Measurements from ENCODE around the gene FKBP5. TPM values are rescaled to one million over a fixed set of nuclear protein-coding genes. Genes with fewer than 3 reads are reported as not detected.

FKBP5 gene
- total RNA-seq, 1 donor from 2014 or later: 246 TPM

DNA sequence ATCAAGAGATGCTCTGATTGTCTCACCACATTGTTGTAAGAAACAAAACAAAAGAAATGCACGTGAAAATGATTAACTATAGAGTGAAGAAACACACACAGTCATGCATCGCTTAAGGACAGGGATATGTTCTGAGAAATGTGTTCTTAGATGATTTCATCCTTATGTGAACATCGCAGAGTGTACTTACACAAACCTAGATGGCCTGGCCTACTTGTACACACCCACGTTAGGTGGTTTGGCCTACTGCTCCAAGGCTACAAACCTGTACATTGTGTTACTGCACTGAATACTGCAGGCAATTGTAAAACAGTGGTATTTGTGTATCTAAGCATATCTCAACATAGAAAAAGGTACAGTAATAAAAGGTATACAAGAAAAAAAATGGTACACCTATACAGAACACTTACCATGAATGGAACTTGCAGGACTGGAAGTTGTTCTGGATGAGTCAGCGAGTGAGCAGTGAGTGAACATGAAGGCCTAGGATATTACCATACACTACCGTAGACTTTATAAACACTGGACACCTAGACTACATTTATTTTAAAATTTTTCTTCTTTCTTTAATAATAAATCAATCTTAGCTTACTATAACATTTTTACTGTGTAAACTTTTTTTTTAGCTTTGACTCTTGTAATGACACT lies 48.6 kb downstream of the FKBP5 start:
- Histone ChIP-seq H3K4me1 (peaks cover 14% of the 10 kb centered on the region), H3K36me3 (peaks cover 0 to 79% of the 10 kb centered on the region in 2 donors), H3K27ac (no peak overlapping the region), H3K9me3 (no peaks in the 10 kb centered on the region), H3K4me3 (no peak overlapping the region), H3K27me3 (no peaks in the 10 kb centered on the region)
- DNase-seq (ENCODE audit: extremely low spot score in 2 of 2): no peak
- TF ChIP-seq, protein P1, sequence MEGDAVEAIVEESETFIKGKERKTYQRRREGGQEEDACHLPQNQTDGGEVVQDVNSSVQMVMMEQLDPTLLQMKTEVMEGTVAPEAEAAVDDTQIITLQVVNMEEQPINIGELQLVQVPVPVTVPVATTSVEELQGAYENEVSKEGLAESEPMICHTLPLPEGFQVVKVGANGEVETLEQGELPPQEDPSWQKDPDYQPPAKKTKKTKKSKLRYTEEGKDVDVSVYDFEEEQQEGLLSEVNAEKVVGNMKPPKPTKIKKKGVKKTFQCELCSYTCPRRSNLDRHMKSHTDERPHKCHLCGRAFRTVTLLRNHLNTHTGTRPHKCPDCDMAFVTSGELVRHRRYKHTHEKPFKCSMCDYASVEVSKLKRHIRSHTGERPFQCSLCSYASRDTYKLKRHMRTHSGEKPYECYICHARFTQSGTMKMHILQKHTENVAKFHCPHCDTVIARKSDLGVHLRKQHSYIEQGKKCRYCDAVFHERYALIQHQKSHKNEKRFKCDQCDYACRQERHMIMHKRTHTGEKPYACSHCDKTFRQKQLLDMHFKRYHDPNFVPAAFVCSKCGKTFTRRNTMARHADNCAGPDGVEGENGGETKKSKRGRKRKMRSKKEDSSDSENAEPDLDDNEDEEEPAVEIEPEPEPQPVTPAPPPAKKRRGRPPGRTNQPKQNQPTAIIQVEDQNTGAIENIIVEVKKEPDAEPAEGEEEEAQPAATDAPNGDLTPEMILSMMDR (IDR thresholded peaks at IDR 0.05): no peak
- TF ChIP-seq POLR2A (IDR thresholded peaks at IDR 0.05): no peak
- TF ChIP-seq POLR2AphosphoS5 (IDR thresholded peaks at IDR 0.05; ENCODE audit: insufficient read depth in 1 of 2, low read depth in 1 of 2): no peak
- intact Hi-C loops (cut with DNase I): no loop called here

DNA sequence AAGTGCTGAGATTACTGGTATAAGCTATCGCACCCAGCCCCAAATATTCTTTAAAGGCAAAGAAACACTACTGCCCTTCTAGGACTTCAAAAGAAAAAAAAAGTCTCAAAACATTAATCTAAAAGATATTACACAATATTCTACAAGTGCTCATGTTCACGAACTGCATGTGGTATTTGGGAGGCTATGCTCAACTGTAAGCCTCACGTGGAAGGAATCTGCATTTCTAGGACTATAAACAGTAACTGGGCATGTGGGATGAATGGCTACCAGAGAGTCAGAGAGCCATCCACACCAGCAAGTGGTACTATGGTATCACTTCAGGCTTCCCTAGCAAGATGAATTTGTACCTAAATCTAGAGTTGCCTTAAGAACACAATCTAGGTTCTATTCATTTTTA lies 50.0 kb downstream of the FKBP5 start:
- H3K36me3 ChIP-seq: peaks cover 0 to 82% of the 10 kb centered on the region in 2 donors
- H3K27me3 ChIP-seq: no peaks in the 10 kb centered on the region
- intact Hi-C loops (cut with DNase I): loop anchor here (10.0 kb wide), 1 partner anchor 46 kb away; the partner anchor contains the start of gene FKBP5
- TF ChIP-seq POLR2AphosphoS5 (IDR thresholded peaks at IDR 0.05; ENCODE audit: insufficient read depth in 1 of 2, low read depth in 1 of 2) (no peak), POLR2A (IDR thresholded peaks at IDR 0.05) (no peak)
- TF ChIP-seq, protein P1 (IDR thresholded peaks at IDR 0.05): no peak
- H3K4me3 ChIP-seq: no peak overlapping the region
- H3K27ac ChIP-seq: no peak overlapping the region
- peaks cover 24% of the 10 kb centered on the region for H3K4me1 ChIP-seq
- DNase-seq (ENCODE audit: extremely low spot score in 2 of 2): no peak
- H3K9me3 ChIP-seq: no peaks in the 10 kb centered on the region

DNA sequence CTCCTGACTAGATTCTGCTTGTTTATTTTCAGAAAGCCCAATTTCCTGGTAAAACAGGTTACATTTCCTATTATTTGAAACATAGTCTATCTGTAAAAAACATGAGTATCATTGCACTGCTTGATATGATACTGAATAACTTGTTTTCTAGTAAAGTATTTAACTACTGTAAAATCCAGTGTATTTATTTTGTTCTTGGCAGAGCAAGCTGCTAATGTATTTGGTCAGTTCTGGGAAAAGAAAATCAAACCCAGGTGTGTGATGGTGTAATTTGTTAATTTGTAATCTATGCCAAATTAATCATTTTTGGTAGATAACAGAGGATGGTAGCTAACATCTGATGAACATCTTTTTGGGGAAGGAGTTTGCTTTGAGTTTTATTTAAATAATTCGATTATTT lies 50.8 kb downstream of the FKBP5 start:
- no peaks in the 10 kb centered on the region for H3K27me3 ChIP-seq
- TF ChIP-seq POLR2A (IDR thresholded peaks at IDR 0.05): no peak
- peaks cover 0 to 83% of the 10 kb centered on the region in 2 donors for H3K36me3 ChIP-seq
- H3K27ac ChIP-seq: no peak overlapping the region
- H3K9me3 ChIP-seq: no peaks in the 10 kb centered on the region
- intact Hi-C loops (cut with DNase I): loop anchor here (10.0 kb wide), 1 partner anchor 47 kb away; the partner anchor contains the start of gene FKBP5
- no peak overlapping the region for H3K4me3 ChIP-seq
- DNase-seq (ENCODE audit: extremely low spot score in 2 of 2): no peak
- H3K4me1 ChIP-seq: peaks cover 24% of the 10 kb centered on the region

DNA sequence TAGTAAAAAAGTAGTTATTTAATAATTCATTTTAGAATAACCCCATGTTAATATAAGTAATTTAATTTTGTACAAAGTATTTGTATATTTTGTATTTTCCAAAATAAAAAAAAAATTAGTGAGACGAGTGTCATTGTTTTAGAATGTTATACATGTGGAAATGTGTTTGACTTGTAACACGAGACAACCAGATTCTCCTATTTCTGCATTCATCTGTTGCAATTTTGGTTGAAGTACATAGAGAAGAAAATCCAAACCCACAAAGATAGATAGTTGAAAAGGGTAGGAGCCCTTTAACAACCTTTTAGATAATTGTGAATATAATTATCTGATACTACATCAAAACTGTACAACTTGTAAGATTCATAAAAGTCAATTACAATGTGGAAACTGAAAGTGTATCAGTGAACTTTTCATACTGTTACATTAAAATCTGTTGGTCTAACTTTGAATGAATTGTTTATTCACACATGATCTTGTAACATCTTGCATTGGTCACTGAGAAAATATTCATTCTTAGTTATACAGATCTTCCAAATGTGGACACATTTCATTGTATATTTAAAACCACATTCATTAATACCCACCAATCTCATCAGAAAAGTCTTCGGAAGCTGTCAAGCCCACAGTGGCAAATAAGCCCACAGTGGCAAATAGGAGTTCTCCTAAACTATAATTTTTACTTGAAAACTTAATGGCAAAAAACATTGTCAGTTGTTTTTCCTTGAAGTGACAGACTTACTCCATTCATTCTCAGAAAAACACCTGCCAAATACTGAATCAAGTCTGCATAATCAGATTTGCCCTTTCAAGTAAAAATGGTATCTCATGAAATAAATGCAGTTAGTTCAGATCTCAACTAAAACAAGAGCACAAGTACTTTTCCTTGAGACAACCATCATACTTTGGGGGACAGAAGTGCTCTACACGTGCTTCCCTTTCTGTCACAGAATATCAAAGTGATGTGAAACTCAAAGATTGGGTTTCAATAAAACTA lies 52.8 kb downstream of the FKBP5 start:
- peaks cover 0 to 82% of the 10 kb centered on the region in 2 donors for H3K36me3 ChIP-seq
- intact Hi-C loops (cut with DNase I): loop anchor here (10.0 kb wide), 1 partner anchor 49 kb away; the partner anchor contains the start of gene FKBP5
- H3K9me3 ChIP-seq: no peaks in the 10 kb centered on the region

DNA sequence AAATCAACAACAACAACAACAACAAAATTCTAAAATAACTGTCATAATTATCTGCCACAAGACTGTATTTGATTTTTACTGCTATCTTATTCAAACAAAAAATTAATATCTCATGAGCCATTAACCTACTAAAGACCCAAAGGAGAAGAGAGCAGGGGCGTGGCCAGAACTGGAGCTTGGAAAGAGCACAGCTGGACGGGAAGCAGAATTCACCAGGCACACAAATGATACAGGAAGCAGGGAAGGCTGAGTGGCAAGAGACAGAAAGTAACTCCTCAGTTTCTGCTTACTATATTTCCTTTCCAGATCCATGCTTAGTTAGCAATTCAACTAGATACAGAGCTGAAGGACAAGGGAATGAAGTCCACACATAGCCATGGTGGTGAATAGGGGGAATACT lies 54.4 kb downstream of the FKBP5 start:
- DNase-seq (ENCODE audit: extremely low spot score in 2 of 2): no peak
- intact Hi-C loops (cut with DNase I): loop anchor here (10.0 kb wide), 1 partner anchor 50 kb away; the partner anchor contains the start of gene FKBP5
- Histone ChIP-seq H3K36me3 (peaks cover 0 to 81% of the 10 kb centered on the region in 2 donors), H3K27ac (peak overlapping the region; percentile 21), H3K4me3 (no peak overlapping the region), H3K9me3 (no peaks in the 10 kb centered on the region), H3K4me1 (peaks cover 10% of the 10 kb centered on the region), H3K27me3 (no peaks in the 10 kb centered on the region)
- TF ChIP-seq POLR2AphosphoS5 (IDR thresholded peaks at IDR 0.05; ENCODE audit: insufficient read depth in 1 of 2, low read depth in 1 of 2): no peak
- no peak for TF ChIP-seq POLR2A (IDR thresholded peaks at IDR 0.05)
- TF ChIP-seq, protein P1 (IDR thresholded peaks at IDR 0.05): no peak

More for the DNA sequence above, 52.8 kb downstream of the FKBP5 start:
- H3K27ac ChIP-seq: no peak overlapping the region
- peaks cover 10% of the 10 kb centered on the region for H3K4me1 ChIP-seq
- TF ChIP-seq, protein P1 (IDR thresholded peaks at IDR 0.05): no peak
- TF ChIP-seq POLR2AphosphoS5 (IDR thresholded peaks at IDR 0.05; ENCODE audit: insufficient read depth in 1 of 2, low read depth in 1 of 2) (no peak), POLR2A (IDR thresholded peaks at IDR 0.05) (no peak)
- no peak overlapping the region for H3K4me3 ChIP-seq
- no peaks in the 10 kb centered on the region for H3K27me3 ChIP-seq
- no peak for DNase-seq (ENCODE audit: extremely low spot score in 2 of 2)
